Right cardiac atrium (tissue), 5 donors: Measurements from ENCODE around the gene CROCC2. TPM values are rescaled to one million over a fixed set of nuclear protein-coding genes. Genes with fewer than 3 reads are reported as not detected.
A peak's percentile ranks its signal among the peaks of the same experiment; 100 is the strongest.

Experiments
- ATAC-seq, 2 donors: fragments of 200-7000 bp; cut with Tn5 transposase; one replicate each; pipeline versions ENCODE4 v1.8.0 to v1.9.1; 2020; ENCODE audit warnings: moderate library complexity in 2 of 2, mild to moderate bottlenecking in 1 of 2
- DNase-seq, 3 donors: peaks; one replicate each; pipeline ENCODE4 v3.0.0-alpha.2; 2020
- H3K27ac ChIP-seq: one replicate; pipeline ENCODE4 v1.5.1; 2013; ENCODE audit warnings: mild to moderate bottlenecking, low read length, control low read depth, moderate library complexity
- H3K27me3 ChIP-seq: one replicate; pipeline ENCODE4 v1.6.1; 2013; ENCODE audit not compliant: control insufficient read depth, insufficient read depth
- H3K4me1 ChIP-seq: one replicate; pipeline ENCODE4 v1.6.1; 2013; ENCODE audit warnings: low read length; ENCODE audit not compliant: control insufficient read depth, insufficient read depth
- H3K4me3 ChIP-seq: one replicate; pipeline ENCODE4 v1.5.1; 2013; ENCODE audit warnings: low read length, control low read depth
- H3K9me3 ChIP-seq: one replicate; pipeline ENCODE4 v1.6.1; 2013; ENCODE audit warnings: low read length; ENCODE audit not compliant: control insufficient read depth
- WGBS: extraction: QIAGEN DNeasy Blood & Tissue Kit; methylation state at CpG from one replicate; pipeline ENCODE4 v1.1.7; 2013; 5-methylcytosine and 5-hydroxymethylcytosine counted together
- intact Hi-C, 4 donors: fragments of 100-400 bp; cut with DNase I; formaldehyde crosslinking; loops; one replicate each; pipeline versions ENCODE4 v1.11.0 to v1.14.0; 2022 to 2023
- polyA plus RNA-seq: library from polyadenylated mRNA; stranded (reverse); fragments of 200-250 nt; gene quantifications from one replicate; pipeline ENCODE4 v1.2.3, GENCODE V29; 2013
- total RNA-seq, 4 donors: library from RNA; stranded (reverse); fragmentation: NEBNext Ultra II Directional; extraction: Animal tissue kit (Norgen Biotek cat#: 25700); gene quantifications; one replicate each; pipeline ENCODE4 v1.2.1, GENCODE V29; 2021
- donor health status: healthy with polysubstance abuse.
- donor health status: DM: no; HTN: yes; CAD: no.
- donor health status: DM: no; HTN: no; CAD: no.
- donor health status: DM: no; HTN: yes; CAD: no; lungs with severe emphysema.
- donor health status: DM: yes; HTN: yes; CAD: no.

The CROCC2 gene
- total and polyA plus RNA-seq, 5 donors: 0.03 TPM; not detected in 4

- H3K4me3 ChIP-seq: no peak overlapping the region
- intact Hi-C loops: loop anchor here (5.0 to 10.0 kb wide), 2 partner anchors 77 to 79 kb away; no protein-coding TSS in a partner anchor
Observed at GRCh38 chr2:240991378-240992263, 85.5 kb downstream of the CROCC2 start.

GRCh38 chr2:240992572-240993291, 86.6 kb downstream of the CROCC2 start:
- no peak for ATAC-seq
- H3K4me1 ChIP-seq: peaks cover 12% of the 10 kb centered on the region
- H3K9me3 ChIP-seq: no peaks in the 10 kb centered on the region
- no peak overlapping the region for H3K4me3 ChIP-seq
- intact Hi-C loops: loop anchor here (5.0 to 10.0 kb wide), 2 partner anchors 78 to 80 kb away; no protein-coding TSS in a partner anchor
- no peak overlapping the region for H3K27ac ChIP-seq
- peak; percentile 18 to 60 (median 56) for DNase-seq
- H3K27me3 ChIP-seq: no peaks in the 10 kb centered on the region
- 75% methylated on average over 20 of the region's 20 CpGs for WGBS

More at GRCh38 chr2:240991378-240992263, 85.5 kb downstream of the CROCC2 start:
- H3K27me3 ChIP-seq: no peaks in the 10 kb centered on the region
- peak overlapping the region; percentile 59 for H3K27ac ChIP-seq
- H3K4me1 ChIP-seq: peaks cover 13% of the 10 kb centered on the region
- DNase-seq: peak; percentile 92 to 95 (median 95)
- no peaks in the 10 kb centered on the region for H3K9me3 ChIP-seq
- ATAC-seq: peak; percentile 78 to 86
- WGBS: 48% methylated on average over 33 of the region's 33 CpGs

DNA sequence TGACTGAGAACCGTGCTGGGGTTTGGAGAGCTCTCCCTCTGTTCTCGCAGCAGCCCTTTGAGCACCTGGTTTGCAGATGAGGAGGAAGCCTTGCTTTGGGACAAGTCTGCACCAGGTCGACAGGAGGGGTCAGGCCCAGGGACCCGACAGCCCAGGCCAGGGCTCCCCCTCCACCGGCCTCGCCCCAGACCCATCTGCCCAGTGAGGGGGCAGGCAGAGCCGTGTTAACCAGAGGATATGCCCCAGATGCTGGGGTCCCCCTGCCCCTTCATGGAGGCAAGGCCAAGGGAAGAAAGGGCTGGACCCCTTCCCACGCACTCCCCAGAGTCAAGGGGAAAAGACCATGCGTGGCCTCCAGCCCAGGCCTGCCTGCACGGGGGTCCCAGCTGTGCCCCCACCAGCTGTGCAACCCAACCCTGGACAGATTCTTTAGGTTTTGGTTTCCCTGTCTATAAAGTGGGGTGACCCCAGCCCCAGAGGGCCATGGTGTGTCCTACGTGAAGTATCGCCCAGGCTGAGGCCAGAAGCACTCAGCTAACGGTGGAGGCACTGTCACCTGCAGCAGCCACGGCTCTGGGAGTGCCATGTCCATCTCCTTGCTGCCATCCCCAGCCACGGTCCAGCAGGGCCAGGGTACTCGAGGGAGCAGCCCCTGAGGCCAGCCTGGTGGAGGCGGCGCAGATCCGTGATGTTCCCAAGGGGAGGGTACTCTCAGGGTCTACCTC, 87.5 kb downstream of the CROCC2 start:
- no peak overlapping the region for H3K4me3 ChIP-seq
- H3K27ac ChIP-seq: no peak overlapping the region
- DNase-seq (peak in 1 of 3 donors; percentile 58), ATAC-seq (no peak)
- WGBS: 89% methylated on average over 19 of the region's 19 CpGs
- no peaks in the 10 kb centered on the region for H3K9me3 ChIP-seq
- H3K4me1 ChIP-seq: peaks cover 12% of the 10 kb centered on the region
- H3K27me3 ChIP-seq: no peaks in the 10 kb centered on the region
- intact Hi-C loops: loop anchor here (5.0 to 10.0 kb wide), 2 partner anchors 79 to 81 kb away; no protein-coding TSS in a partner anchor

DNA sequence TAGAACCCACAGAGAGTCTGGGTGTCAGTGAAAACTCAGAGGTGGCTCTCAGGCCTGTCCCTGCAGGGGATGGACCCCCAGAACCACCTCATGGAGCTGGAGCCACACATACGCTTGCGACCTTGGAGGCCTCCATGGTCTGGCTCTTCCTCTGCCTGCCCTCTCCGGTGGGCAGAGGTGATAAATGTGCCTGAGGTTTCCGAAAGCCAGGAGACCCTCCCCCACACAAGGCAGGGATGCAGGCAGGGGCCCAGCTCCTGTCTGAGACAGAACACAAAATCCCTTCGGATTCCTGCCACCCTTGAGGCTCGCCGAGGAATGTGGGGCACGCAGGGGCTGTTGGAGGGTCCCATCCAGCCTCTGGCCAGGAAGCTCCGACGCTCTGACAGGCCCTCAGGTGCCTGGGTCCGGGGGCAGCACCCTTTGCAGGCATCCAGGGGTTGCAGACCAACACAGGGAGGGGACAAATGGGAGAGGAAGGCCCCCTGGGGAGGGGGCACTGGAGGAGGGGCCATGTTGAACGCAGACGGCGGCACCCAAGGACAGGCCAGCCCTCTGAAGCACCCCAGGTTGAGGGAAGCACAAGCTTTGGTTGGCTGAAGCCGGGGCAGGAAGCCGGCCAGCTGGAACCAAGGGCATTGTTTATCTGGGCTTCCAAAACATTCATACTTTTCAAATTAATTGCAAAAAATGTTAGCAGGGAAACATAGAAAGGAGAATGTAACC, 88.2 kb downstream of the CROCC2 start:
- intact Hi-C loops: loop anchor here (5.0 to 10.0 kb wide), 2 partner anchors 80 to 82 kb away; no protein-coding TSS in a partner anchor
- no peak overlapping the region for H3K27ac ChIP-seq

GRCh38 chr2:240995041-240996021, 89.2 kb downstream of the CROCC2 start:
- WGBS: 68% methylated on average over 24 of the region's 24 CpGs
- ATAC-seq: no peak
- intact Hi-C loops: loop anchor here in 3 of 4 donors (10.0 kb wide), 1 partner anchor 81 kb away; no protein-coding TSS in a partner anchor
- Histone ChIP-seq H3K4me1 (peaks cover 12% of the 10 kb centered on the region), H3K27ac (no peak overlapping the region), H3K9me3 (no peaks in the 10 kb centered on the region), H3K4me3 (no peak overlapping the region), H3K27me3 (no peaks in the 10 kb centered on the region)
- peak in 2 of 3 donors; percentile 44 to 50 for DNase-seq

More for the DNA sequence above, 88.2 kb downstream of the CROCC2 start:
- no peak for ATAC-seq
- Histone ChIP-seq H3K4me3 (no peak overlapping the region), H3K4me1 (peaks cover 12% of the 10 kb centered on the region), H3K27me3 (no peaks in the 10 kb centered on the region), H3K9me3 (no peaks in the 10 kb centered on the region)
- peak; percentile 44 to 86 (median 82) for DNase-seq
- WGBS: 65% methylated on average over 16 of the region's 16 CpGs

- H3K27ac ChIP-seq: no peak overlapping the region
- DNase-seq: peak in 2 of 3 donors; percentile 59 to 78
Observed at GRCh38 chr2:240996161-240996833, 90.2 kb downstream of the CROCC2 start.

GRCh38 chr2:240996834-240997140, 90.7 kb downstream of the CROCC2 start:
- WGBS: 83% methylated on average over 13 of the region's 13 CpGs
- Histone ChIP-seq H3K4me1 (peaks cover 12% of the 10 kb centered on the region), H3K27me3 (no peaks in the 10 kb centered on the region), H3K27ac (peak overlapping the region; percentile 16), H3K4me3 (no peak overlapping the region), H3K9me3 (no peaks in the 10 kb centered on the region)
- ATAC-seq (no peak), DNase-seq (no peak)
- intact Hi-C loops: loop anchor here in 3 of 4 donors (10.0 kb wide), 1 partner anchor 82 kb away; no protein-coding TSS in a partner anchor

More at GRCh38 chr2:240996161-240996833, 90.2 kb downstream of the CROCC2 start:
- no peaks in the 10 kb centered on the region for H3K9me3 ChIP-seq
- intact Hi-C loops: loop anchor here in 3 of 4 donors (10.0 kb wide), 1 partner anchor 81 kb away; no protein-coding TSS in a partner anchor
- H3K27me3 ChIP-seq: no peaks in the 10 kb centered on the region
- no peak overlapping the region for H3K4me3 ChIP-seq
- ATAC-seq: no peak
- peaks cover 12% of the 10 kb centered on the region for H3K4me1 ChIP-seq
- WGBS: 74% methylated on average over 19 of the region's 19 CpGs

GRCh38 chr2:240997141-240997855, 91.2 kb downstream of the CROCC2 start:
- Histone ChIP-seq H3K9me3 (no peaks in the 10 kb centered on the region), H3K4me3 (no peak overlapping the region), H3K27me3 (no peaks in the 10 kb centered on the region), H3K27ac (peak overlapping the region; percentile 37), H3K4me1 (peaks cover 12% of the 10 kb centered on the region)
- WGBS: 62% methylated on average over 16 of the region's 16 CpGs
- ATAC-seq: peak; percentile 3 to 61
- peak; percentile 51 to 77 (median 77) for DNase-seq
- intact Hi-C loops: loop anchor here in 3 of 4 donors (10.0 kb wide), 1 partner anchor 82 kb away; no protein-coding TSS in a partner anchor
